ENCODE data around the gene TOP1.
A peak's percentile ranks its signal among the peaks of the same experiment; 100 is the strongest.

TOP1 gene

GRCh38 chr20:41055679-41056078 is 27.1 kb downstream of the TOP1 start:
- no peak overlapping the region for H3K4me3 ChIP-seq (ENCODE audit: low read depth, low read length)
- TF ChIP-seq CTCF (IDR thresholded peaks at IDR 0.05; ENCODE audit: insufficient read depth, low read depth, low read length, missing control alignments) = no peak
- no peak for DNase-seq (ENCODE audit: low read depth)

- TF ChIP-seq CTCF (IDR thresholded peaks at IDR 0.05; ENCODE audit: insufficient read depth, low read depth, low read length, missing control alignments) = no peak
- no peak overlapping the region for H3K4me3 ChIP-seq (ENCODE audit: low read depth, low read length)
- DNase-seq (ENCODE audit: low read depth) = no peak
Observed at GRCh38 chr20:41057999-41058673, 29.5 kb downstream of the TOP1 start.

GRCh38 chr20:41058674-41059635 is 30.3 kb downstream of the TOP1 start:
- no peak for TF ChIP-seq CTCF (IDR thresholded peaks at IDR 0.05; ENCODE audit: insufficient read depth, low read depth, low read length, missing control alignments)
- no peak for DNase-seq (ENCODE audit: low read depth)

GRCh38 chr20:41061155-41061554 is 32.5 kb downstream of the TOP1 start:
- TF ChIP-seq CTCF (IDR thresholded peaks at IDR 0.05; ENCODE audit: insufficient read depth, low read depth, low read length, missing control alignments) = no peak
- H3K4me3 ChIP-seq (ENCODE audit: low read depth, low read length) = no peak overlapping the region
- no peak for DNase-seq (ENCODE audit: low read depth)

More at GRCh38 chr20:41058674-41059635, 30.3 kb downstream of the TOP1 start:
- H3K4me3 ChIP-seq (ENCODE audit: low read depth, low read length) = no peak overlapping the region

GRCh38 chr20:41063442-41063841 is 34.8 kb downstream of the TOP1 start:
- H3K4me3 ChIP-seq (ENCODE audit: low read depth, low read length) = no peak overlapping the region
- DNase-seq (ENCODE audit: low read depth) = no peak

GRCh38 chr20:41064377-41064776 is 35.8 kb downstream of the TOP1 start:
- H3K4me3 ChIP-seq (ENCODE audit: low read depth, low read length) = no peak overlapping the region
- TF ChIP-seq CTCF (IDR thresholded peaks at IDR 0.05; ENCODE audit: insufficient read depth, low read depth, low read length, missing control alignments) = no peak
- peak; percentile 67 for DNase-seq (ENCODE audit: low read depth)

More at GRCh38 chr20:41063442-41063841, 34.8 kb downstream of the TOP1 start:
- no peak for TF ChIP-seq CTCF (IDR thresholded peaks at IDR 0.05; ENCODE audit: insufficient read depth, low read depth, low read length, missing control alignments)

Data from GM12865 (cell line).